ENCODE measurements around the gene SNRNP25.
A peak's percentile ranks its signal among the peaks of the same experiment; 100 is the strongest.

The SNRNP25 gene

GRCh38 chr16:104928-105327 lies 51.3 kb downstream of the SNRNP25 start:
- DNase-seq = no peak

DNA sequence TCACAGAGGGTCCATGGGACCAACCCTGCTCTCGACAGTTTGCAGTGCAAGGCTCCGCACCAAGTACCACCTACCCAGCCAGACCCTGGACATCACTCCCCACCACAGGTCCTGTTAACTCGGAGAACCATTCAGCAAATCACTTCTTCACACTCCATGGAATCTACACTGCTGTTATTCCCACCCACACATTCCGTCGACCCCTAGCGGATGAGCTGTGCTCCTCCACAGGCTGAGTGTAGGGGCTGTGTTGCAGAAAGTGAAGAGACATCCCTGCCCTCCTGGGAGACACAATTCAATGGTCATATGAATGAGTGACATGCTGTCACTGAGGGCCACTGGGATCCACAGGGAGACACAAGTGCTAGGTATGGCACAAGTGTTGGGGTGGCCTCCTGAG lies 51.9 kb downstream of the SNRNP25 start:
- DNase-seq = no peak

DNA sequence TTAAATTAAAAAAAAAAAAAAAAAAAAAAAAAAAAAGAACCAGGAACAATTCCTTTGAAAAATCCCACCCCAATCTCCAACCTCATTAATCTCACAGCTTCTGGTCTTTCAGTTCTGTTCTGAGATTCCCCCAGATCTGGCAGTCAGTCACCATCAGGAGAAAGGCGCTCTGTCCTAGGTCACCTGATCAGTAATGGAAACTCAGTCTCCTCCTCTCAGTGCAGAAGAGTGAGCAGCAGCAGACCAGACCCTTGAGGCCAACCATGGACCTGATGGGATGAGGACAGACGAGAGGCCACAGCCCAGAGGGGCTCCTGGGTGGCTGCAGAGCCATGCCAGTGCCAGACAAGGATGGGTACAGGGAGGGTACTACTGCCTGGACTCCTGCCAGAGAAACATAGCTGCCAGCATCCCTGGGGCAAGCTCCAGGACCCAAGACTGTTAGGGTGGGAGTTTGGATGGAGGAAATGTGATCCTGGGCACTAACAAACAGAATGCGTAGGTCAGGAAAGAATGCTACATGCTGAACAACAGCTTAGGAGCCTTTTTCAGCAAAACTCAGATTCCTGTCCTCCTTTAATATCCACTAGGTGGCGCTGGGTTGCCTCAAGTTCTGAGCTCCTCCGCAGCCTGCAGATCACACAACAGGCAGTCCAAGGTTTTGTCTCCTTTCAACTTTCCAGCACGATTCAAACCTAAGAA lies 53.1 kb downstream of the SNRNP25 start:
- DNase-seq = peak; percentile 25
